ENCODE results near the gene PRKACA. TPM values are rescaled to one million over a fixed set of nuclear protein-coding genes. Genes with fewer than 3 reads are reported as not detected.
"Not testable (repeated sequence)": the region's sequence is repeated elsewhere in the genome, so short reads cannot be mapped to it uniquely, and the experiment has no call there.

The PRKACA gene
- total RNA-seq, 1 donor from 2014 or later, result 37.9 TPM

DNA sequence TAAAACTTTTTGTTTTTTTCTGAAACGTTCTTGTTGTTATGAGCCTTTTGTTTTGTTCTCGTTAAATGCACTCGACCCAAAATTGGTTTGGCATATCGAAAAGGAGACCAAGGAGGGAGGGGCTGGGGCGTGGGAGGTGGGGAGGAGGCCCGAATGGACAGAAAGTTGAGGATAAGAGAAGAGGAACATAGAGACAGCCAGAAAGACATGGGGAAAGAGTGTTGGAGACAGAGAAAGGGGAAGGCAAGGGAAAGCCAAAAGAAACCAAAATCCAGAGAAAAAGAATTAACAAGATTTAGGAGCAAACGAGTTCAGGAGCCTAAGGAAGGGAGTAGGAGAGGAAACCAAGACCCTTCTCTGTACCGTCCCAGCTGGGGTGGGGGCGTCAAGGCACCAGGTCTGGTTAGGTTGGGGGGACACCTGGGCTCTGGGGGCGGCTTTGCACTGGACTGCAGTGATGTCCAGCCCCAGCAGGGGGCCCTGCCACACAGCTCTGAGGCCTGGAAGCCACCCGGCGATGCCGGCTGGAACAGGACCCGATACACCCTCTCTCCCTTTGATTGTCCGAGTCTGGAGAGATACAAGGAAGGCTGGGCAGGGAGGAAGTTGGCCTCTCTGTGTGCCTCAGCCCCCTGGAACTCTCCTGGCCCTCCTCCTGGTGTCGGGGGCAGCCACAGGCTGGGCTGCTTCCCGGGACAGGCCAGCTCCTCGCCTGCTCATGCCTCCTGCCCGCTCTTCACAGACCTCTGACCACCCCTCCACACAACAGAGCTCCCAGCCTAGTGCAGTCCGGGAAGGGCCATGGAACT is 30.4 kb upstream of the PRKACA start:
- peak; percentile 26 for DNase-seq (ENCODE audit: low read depth, low spot score)

GRCh38 chr19:14146789-14147216 is 29.2 kb upstream of the PRKACA start:
- DNase-seq (ENCODE audit: low read depth, low spot score), result no peak

- DNase-seq (ENCODE audit: low read depth, low spot score), result not testable (repeated sequence)
Measured at GRCh38 chr19:14146169-14146568, 28.6 kb upstream of the PRKACA start.

DNA sequence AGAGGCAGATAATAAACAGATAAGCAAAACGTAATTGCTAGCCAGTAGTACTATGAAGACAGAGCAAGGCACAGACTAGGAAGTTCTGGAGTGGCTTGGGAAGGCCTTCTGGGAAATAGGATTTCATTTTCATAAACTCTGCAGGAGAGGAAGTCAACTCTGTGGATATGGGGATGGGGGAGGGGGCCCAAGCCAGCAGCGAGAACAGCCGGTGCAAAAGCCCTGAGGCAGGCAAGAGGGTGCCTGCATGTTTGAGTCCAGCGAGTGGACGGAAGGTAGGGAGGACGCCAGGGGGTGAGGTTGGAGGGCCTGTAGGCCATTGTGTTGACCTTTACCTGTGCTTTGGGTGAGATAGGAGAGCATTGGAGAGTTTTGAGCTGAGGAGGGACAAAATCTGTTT is 27.8 kb upstream of the PRKACA start:
- DNase-seq (ENCODE audit: low read depth, low spot score), result no peak

DNA sequence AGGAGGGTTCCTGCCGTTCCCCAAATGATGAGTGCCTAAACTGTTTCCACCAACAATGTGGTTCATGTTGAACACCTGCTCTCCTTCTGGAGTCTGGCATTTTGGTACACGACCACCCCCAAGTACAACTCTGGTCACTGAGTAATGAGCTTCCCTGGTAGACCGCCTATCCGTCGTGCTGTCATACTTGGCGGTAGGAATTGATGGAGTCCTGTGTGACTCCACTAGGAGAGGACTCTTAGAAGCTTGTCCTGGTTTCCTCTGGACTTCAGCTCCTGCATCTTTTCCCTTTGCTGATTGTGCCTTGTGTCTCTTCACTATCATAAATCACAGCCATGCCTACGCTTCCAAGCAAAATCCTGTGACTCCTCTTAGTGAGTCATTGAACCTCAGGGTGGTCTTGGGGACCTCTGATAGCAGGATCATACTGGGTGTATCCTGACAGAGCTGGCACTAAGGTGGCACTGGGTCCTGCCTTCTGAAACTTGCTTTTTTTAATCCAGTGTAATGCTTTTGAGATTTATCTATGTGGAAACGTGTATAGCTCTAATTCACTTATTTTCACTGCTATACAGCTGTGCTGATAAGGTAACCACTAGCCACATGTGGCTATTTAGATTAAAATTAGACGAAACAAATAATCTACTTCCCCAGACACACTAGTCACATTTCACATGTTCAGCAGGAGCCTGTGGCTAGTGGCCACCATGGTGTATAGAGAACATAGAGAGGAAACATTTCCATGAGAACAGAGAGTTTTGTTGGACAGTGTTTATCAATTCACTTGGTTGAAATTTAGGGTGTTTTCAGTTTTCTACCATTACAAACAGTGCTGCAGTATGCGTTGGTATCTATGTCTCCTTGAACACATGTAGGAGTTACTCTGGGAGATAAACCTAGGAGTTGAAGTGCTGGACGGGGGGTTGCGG is 25.0 kb upstream of the PRKACA start:
- no peak for DNase-seq (ENCODE audit: low read depth, low spot score)

DNA sequence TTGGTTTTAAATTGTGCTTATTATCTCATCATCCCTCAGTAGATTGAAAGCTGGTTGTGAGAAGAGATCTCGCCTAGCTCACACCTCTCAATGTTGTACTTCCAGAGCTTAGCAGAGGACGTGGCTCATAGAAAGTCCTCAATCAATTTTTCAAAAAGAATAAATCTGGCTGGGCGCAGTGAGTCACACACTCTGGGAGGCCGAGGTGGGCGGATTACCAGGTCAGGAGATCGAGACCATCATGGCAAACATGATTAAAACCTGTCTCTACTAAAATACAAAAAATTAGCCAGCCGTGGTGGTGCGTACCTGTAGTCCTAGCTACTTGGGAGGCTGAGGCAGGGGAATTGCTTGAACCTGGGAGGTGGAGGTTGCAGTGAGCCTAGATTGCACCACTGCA is 23.5 kb upstream of the PRKACA start:
- DNase-seq (ENCODE audit: low read depth, low spot score), result no peak

DNA sequence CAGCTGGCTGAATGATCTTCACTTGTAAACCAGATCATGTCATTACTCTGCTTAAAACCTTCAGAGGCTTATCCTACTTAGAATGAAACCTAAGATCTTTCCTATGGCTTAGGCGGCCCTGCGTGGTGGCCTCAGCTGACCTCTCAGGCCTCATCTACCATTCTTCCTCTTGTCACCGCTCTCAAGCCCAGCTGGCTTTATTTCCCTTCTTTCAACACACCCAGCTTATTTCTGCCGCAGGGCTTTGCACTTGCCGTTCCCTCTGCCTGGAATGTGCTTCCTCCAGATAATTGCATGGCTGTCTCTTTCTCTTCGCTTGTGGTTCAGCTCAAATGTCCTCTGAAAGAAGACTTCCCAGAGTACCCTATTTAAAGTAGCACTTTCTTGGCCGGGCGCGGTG is 22.4 kb upstream of the PRKACA start:
- DNase-seq (ENCODE audit: low read depth, low spot score), result no peak

- DNase-seq (ENCODE audit: low read depth, low spot score), result no peak
Measured at GRCh38 chr19:14138576-14139265, 21.2 kb upstream of the PRKACA start.

GRCh38 chr19:14136509-14137281 is 19.1 kb upstream of the PRKACA start, which contains the start of gene ASF1B:
TSS of gene ASF1B (minus strand) at chr19:14136589. CDS start at chr19:14136456, 133 bp downstream.
- DNase-seq (ENCODE audit: low read depth, low spot score), result peak; percentile 100

DNA sequence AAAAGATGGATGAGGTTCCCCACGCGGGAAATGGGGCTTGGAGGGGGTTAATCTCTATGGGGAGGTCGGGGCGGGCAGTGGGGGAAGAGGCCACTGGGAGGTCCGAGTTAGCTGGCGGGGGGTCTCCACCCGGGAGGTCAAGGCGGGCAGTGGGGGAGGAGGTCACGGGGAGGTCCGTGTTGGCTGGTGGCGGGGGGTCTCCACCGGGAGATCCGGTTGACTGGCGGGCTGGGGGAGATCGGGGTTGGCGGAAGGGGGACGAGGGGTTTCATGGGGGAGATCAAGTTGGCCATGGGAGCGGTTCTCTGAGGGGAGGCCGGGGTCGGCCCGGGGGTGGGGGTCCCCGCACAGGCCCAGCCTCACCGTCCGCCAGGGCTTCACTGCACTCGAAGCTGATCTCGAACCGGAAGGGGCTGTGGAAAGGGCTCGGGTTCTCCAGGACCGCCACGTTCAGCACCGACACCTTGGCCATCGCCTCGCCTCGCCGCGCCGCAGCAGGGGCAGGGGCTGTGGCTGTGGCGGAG is 18.5 kb upstream of the PRKACA start:
- no peak for DNase-seq (ENCODE audit: low read depth, low spot score)

DNA sequence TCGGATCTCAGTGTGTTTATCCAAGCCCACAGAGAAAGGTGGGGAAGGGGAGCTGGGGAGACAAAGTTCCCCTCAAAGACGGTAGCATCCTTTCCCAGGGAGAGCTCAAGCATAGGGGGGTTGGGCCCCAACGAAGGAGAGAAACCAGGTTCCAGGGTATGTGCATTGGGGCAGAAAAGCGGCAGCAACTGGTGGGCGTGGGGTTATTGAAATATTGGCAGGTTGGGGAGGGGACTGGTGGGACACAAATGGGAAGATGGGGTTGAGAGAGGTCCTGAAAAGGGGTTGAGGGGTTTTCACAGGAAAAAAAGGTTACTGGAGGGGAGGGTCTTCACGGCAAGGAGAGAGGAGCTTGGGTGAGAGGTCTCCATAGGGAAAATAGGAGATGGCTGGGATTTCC is 17.8 kb upstream of the PRKACA start:
- DNase-seq (ENCODE audit: low read depth, low spot score), result no peak

DNA sequence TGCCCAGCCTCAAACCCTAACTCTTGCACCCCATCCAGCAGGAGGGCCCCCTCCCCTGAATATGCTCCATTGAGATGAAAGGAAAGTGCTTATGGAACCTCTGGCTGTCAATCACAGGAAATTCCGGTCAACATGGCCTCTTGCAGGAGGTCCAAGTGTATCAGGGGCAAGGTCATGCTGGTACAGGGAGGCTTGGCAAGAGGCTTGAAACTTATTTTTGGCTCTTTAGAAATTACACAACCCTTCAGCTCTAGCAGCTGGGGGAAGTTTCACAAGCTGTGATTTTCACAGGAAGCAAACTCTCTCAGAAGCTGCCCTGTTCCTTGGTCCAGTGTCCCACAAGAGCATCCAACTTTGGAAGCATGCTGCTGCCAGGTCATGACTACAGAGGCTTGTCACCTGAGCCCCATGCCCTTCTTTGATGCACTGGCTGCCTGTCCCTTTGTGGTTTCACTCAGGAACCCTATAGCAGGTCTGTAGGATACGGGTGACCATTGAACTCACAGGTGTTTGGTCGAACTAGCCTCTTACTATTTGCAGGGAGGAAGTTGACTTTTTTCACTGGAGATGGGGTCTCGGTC is 10.5 kb upstream of the PRKACA start:
- no peak for DNase-seq (ENCODE audit: low read depth, low spot score)

DNA sequence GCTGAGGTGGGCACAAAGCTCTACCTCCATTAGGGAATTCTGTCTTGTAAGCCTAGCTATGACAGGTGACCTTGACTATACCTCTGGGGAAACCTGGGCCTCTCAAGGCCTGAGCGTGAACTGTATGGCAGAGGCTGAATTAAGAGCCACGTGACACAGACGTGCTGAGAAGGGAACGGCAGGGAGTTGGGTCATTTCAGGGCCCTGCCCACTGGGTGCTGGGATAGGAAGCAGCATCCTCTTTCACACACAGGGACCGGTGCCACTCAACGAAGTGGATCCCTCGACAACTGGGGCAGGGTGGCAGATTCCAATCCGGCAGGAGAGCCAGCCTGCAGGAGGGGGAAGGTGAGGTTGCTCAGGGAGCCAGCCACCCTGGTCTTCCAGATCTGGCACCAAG is 9.6 kb upstream of the PRKACA start:
- no peak for DNase-seq (ENCODE audit: low read depth, low spot score)

GRCh38 chr19:14122924-14123323 is 5.4 kb upstream of the PRKACA start:
- DNase-seq (ENCODE audit: low read depth, low spot score), result no peak

DNA sequence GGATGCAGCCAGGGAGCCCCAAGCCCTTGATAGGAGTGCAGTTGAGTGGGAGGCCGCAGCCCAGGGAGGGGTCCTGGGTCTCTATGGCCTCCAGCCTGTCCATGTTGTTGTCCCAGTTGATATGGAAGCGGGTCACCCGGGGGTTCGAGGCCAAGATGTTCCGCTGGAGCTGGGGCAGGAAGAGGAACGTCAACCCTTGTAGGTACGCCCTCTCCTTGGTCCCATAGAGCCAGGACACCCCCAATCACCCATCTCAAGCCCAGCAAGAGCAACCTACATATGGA is 2.9 kb upstream of the PRKACA start:
- DNase-seq (ENCODE audit: low read depth, low spot score), result no peak

- no peak for DNase-seq (ENCODE audit: low read depth, low spot score)
Measured at GRCh38 chr19:14119644-14120496, 2.3 kb upstream of the PRKACA start.

GRCh38 chr19:14119146-14119545 is 1.6 kb upstream of the PRKACA start:
- DNase-seq (ENCODE audit: low read depth, low spot score), result no peak

DNA sequence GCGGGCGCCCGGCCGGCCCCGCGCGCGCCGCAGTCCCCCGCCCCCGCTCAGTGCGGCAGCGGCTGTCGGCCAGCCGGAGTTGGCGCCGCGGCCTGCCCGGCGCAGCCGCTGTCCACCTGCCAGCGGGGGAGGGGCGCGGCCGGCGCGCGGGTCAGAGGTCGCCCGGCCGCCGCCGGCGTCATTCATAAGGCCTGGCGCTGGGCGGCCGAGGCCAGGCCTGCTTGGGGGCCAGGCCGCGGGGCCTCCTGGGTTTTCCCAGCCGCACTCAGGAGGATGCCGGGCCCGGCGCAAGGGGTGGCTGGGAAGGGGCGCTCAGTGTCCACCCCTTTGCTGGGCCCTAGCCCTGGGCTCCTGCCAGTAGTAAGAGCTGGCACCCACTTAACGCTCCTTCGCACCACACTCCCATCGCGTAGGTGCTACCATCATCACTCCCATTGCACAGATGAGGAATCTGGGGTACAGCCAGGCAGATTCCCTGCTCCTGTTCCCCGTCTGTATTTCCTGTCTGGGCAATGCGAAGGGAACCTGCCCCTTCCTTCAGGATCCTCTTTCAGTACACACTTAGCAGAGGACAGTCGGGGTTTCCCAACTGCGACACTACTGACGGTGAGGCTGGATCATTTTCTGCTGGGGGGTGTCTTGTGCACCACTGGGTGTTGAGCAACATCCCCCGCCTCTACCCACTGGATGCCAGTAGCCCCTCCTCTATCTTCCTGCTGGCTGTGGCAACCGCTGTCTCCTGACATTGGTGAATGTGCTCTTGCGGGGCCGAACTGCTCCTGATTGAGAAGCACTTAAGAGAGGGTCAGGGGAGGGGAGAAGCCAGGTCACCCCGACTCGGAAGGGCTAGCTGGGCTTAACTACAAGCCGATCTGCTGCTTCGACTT is 846 bp upstream of the PRKACA start:
- no peak for DNase-seq (ENCODE audit: low read depth, low spot score)
